K562 (cell line): ENCODE results near the gene CLPSL1. TPM values are rescaled to one million over a fixed set of nuclear protein-coding genes. Genes with fewer than 3 reads are reported as not detected.
A peak's percentile ranks its signal among the peaks of the same experiment; 100 is the strongest.

ENCODE experiments used
- CBX8 ChIP-seq: fragments of 200-600 bp; sonication (generic); IDR thresholded peaks from 2 replicates; pipeline ENCODE4 v1.6.1; 2012; ENCODE audit warnings: borderline replicate concordance, mixed run types, low read depth, mild to moderate bottlenecking, moderate library complexity, mixed read lengths, low read length, control low read depth, inconsistent platforms; ENCODE audit not compliant: poor library complexity, severe bottlenecking; ENCODE audit errors: extremely low read depth
- E2F1 ChIP-seq: sonication (generic); formaldehyde crosslinking; IDR thresholded peaks from 2 replicates; pipeline ENCODE4 v1.8.1; 2023; ENCODE audit warnings: mild to moderate bottlenecking, missing genetic modification reagents, moderate library complexity
- FOXP1 ChIP-seq: sonication (generic); formaldehyde crosslinking; IDR thresholded peaks from 2 replicates; pipeline ENCODE4 v1.8.0; 2022; ENCODE audit warnings: mild to moderate bottlenecking, missing genetic modification reagents
- GABPB1 ChIP-seq: sonication (generic); formaldehyde crosslinking; IDR thresholded peaks from 2 replicates; pipeline ENCODE4 v1.8.0; 2022; ENCODE audit warnings: mild to moderate bottlenecking, missing genetic modification reagents
- JUND ChIP-seq, 2 experiments: IDR thresholded peaks; 2 replicates in 1 of 2; 3 replicates in 1 of 2; pipeline ENCODE4 v1.6.1; 2011; ENCODE audit warnings: borderline replicate concordance in 2 of 2, low read depth in 2 of 2, low read length in 2 of 2, improper control_type of control experiment in 1 of 2, missing biosample characterization in 1 of 2, missing genetic modification characterization in 1 of 2, missing genetic modification reagents in 1 of 2
- MAZ ChIP-seq, 2 experiments: fragments of 450-650 bp in 1 of 2; sonication (generic) in 1 of 2; formaldehyde crosslinking; IDR thresholded peaks in 1 of 2; conservative IDR thresholded peaks in 1 of 2; 2 replicates each; pipeline versions ENCODE4 v1.4.0 to v1.5.0; 2020; ENCODE audit warnings: mild to moderate bottlenecking in 1 of 2, missing genetic modification reagents in 1 of 2
- PCBP1 ChIP-seq: fragments of 200-400 bp; formaldehyde crosslinking; IDR thresholded peaks from 2 replicates; pipeline ENCODE4 v1.6.1; 2018; ENCODE audit warnings: mild to moderate bottlenecking, low read depth, low read length; ENCODE audit not compliant: poor library complexity, severe bottlenecking
- SAP30 ChIP-seq: fragments of 200-600 bp; sonication (generic); IDR thresholded peaks from 2 replicates; pipeline ENCODE4 v1.6.1; 2012; ENCODE audit warnings: borderline replicate concordance, low read depth, mild to moderate bottlenecking, moderate library complexity, low read length, control low read depth, inconsistent platforms; ENCODE audit not compliant: insufficient read depth, poor library complexity, severe bottlenecking
- ZNF124 ChIP-seq: sonication (generic); formaldehyde crosslinking; IDR thresholded peaks from 2 replicates; pipeline ENCODE4 v1.8.1; 2022; ENCODE audit warnings: missing genetic modification reagents
- polyA plus RNA-seq, 8 experiments: library from polyadenylated mRNA; depleted of rRNA in 4 of 8; stranded (reverse) in 5 of 8; unstranded in 3 of 8; fragments of >200 nt; fragmentation: Nextera tagmentation in 2 of 8; fragmentation: Illumina TruSeq in 1 of 8; extraction: Ambion mirVana in 2 of 8; extraction: Trizol in 1 of 8; gene quantifications; 2 replicates each; pipeline versions ENCODE4 v1.2.1 to v1.2.3, GENCODE V29; 2011 to 2014; ENCODE audit warnings: inconsistent platforms in 1 of 8, missing spikeins in 1 of 8
- total RNA-seq, 7 experiments: library from RNA; depleted of rRNA in 6 of 7; stranded (reverse); fragments of >200 nt in 6 of 7; fragmentation: Illumina TruSeq in 2 of 7; extraction: Trizol in 2 of 7; gene quantifications; 2 replicates each; pipeline versions ENCODE4 v1.2.1 to v1.2.3, GENCODE V29; 2011 to 2021; ENCODE audit warnings: low replicate concordance in 1 of 7
- TF ChIP-seq, protein P1 (sequence below), 2 experiments: fragments of 450-650 bp in 1 of 2; sonication (generic) in 1 of 2; formaldehyde crosslinking in 1 of 2; IDR thresholded peaks; 2 replicates each; pipeline versions ENCODE4 v1.7.1 to v1.9.0; 2016 to 2022; ENCODE audit warnings: inconsistent platforms in 1 of 2, mild to moderate bottlenecking in 1 of 2, missing genetic modification reagents in 1 of 2
- TF ChIP-seq, protein P2 (sequence below): sonication (generic); formaldehyde crosslinking; IDR thresholded peaks from 2 replicates; pipeline ENCODE4 v1.8.1; 2023; ENCODE audit warnings: mild to moderate bottlenecking, missing genetic modification reagents

CLPSL1 gene
- total and polyA plus RNA-seq, 9 of the 15 experiments (the other 6 are each of a cell fraction or from before 2014, with no cell fraction given): not detected

DNA sequence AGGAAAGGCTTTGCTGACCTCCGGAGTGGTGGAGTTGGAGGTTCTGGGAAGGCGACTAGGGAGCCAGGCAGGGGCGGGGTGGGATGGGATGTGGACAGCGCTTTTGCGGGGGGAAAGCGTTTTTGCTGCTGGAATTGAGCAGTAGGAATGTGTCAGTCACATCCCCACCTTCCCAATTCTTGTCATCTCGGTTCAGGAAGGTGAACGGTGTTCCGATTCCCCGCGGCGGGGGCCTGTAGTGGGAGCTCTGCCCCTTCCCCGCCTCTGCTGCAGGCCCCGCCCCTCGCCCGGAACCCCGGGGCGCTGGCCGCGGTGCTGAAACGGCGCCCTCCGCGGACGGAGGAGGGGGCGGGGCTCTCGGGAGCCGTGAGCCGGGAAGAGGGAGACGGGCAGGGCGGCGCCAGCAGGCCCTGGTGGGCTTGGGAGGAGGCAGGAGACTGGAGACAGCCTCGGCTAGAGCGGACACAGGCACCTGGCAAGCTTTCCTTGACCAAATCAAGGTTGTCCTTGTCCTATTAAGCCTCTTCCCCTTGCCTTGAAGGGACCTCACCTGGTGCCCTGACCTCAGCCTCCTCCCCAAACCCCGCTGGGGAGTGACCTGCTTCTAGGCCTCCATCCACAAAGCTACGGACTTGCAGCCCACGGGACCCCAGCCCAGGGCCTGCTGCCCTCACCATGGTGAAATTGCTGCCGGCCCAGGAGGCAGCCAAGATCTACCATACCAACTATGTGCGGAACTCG lies 24.3 kb downstream of the CLPSL1 start, which contains the start of gene LHFPL5 (continued):
- TF ChIP-seq SAP30 (peak; percentile 70), FOXP1 (CRISPR knock-in tag) (peak; percentile 89; the same call in 1 of the 2 replicates), CBX8 (no peak), MAZ (CRISPR knock-in tag; conservative IDR thresholded peaks at IDR 0.05 in 1 of 2, IDR thresholded peaks at IDR 0.05 in 1 of 2) (peak; percentile 92 to 100), JUND (IDR thresholded peaks at IDR 0.05; ENCODE audit: borderline replicate concordance, low read depth, low read length) (no peak), JUND (tag; IDR thresholded peaks at IDR 0.05; ENCODE audit: borderline replicate concordance, low read depth, low read length) (no peak), PCBP1 (peak; percentile 47), ZNF124 (CRISPR knock-in tag) (peak; percentile 74; the same call in 1 of the 2 replicates), GABPB1 (CRISPR knock-in tag) (peak; percentile 85), E2F1 (CRISPR knock-in tag) (peak; percentile 64; the same call in 1 of the 2 replicates)
- TF ChIP-seq, protein P1, sequence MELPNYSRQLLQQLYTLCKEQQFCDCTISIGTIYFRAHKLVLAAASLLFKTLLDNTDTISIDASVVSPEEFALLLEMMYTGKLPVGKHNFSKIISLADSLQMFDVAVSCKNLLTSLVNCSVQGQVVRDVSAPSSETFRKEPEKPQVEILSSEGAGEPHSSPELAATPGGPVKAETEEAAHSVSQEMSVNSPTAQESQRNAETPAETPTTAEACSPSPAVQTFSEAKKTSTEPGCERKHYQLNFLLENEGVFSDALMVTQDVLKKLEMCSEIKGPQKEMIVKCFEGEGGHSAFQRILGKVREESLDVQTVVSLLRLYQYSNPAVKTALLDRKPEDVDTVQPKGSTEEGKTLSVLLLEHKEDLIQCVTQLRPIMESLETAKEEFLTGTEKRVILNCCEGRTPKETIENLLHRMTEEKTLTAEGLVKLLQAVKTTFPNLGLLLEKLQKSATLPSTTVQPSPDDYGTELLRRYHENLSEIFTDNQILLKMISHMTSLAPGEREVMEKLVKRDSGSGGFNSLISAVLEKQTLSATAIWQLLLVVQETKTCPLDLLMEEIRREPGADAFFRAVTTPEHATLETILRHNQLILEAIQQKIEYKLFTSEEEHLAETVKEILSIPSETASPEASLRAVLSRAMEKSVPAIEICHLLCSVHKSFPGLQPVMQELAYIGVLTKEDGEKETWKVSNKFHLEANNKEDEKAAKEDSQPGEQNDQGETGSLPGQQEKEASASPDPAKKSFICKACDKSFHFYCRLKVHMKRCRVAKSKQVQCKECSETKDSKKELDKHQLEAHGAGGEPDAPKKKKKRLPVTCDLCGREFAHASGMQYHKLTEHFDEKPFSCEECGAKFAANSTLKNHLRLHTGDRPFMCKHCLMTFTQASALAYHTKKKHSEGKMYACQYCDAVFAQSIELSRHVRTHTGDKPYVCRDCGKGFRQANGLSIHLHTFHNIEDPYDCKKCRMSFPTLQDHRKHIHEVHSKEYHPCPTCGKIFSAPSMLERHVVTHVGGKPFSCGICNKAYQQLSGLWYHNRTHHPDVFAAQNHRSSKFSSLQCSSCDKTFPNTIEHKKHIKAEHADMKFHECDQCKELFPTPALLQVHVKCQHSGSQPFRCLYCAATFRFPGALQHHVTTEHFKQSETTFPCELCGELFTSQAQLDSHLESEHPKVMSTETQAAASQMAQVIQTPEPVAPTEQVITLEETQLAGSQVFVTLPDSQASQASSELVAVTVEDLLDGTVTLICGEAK (IDR thresholded peaks at IDR 0.05): peak; percentile 73
- TF ChIP-seq, protein P1 (CRISPR knock-in tag; IDR thresholded peaks at IDR 0.05): no peak
- TF ChIP-seq, protein P2, sequence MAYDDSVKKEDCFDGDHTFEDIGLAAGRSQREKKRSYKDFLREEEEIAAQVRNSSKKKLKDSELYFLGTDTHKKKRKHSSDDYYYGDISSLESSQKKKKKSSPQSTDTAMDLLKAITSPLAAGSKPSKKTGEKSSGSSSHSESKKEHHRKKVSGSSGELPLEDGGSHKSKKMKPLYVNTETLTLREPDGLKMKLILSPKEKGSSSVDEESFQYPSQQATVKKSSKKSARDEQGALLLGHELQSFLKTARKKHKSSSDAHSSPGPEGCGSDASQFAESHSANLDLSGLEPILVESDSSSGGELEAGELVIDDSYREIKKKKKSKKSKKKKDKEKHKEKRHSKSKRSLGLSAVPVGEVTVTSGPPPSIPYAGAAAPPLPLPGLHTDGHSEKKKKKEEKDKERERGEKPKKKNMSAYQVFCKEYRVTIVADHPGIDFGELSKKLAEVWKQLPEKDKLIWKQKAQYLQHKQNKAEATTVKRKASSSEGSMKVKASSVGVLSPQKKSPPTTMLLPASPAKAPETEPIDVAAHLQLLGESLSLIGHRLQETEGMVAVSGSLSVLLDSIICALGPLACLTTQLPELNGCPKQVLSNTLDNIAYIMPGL: peak; percentile 87; the same call in 1 of the 2 replicates
